CMK (cell line): ENCODE results near the gene EDN2.

Source experiments
- DNase-seq: peaks from one replicate; pipeline ENCODE4 v3.0.0-alpha.2; 2010; ENCODE audit warnings: low read depth

Gene EDN2

DNA sequence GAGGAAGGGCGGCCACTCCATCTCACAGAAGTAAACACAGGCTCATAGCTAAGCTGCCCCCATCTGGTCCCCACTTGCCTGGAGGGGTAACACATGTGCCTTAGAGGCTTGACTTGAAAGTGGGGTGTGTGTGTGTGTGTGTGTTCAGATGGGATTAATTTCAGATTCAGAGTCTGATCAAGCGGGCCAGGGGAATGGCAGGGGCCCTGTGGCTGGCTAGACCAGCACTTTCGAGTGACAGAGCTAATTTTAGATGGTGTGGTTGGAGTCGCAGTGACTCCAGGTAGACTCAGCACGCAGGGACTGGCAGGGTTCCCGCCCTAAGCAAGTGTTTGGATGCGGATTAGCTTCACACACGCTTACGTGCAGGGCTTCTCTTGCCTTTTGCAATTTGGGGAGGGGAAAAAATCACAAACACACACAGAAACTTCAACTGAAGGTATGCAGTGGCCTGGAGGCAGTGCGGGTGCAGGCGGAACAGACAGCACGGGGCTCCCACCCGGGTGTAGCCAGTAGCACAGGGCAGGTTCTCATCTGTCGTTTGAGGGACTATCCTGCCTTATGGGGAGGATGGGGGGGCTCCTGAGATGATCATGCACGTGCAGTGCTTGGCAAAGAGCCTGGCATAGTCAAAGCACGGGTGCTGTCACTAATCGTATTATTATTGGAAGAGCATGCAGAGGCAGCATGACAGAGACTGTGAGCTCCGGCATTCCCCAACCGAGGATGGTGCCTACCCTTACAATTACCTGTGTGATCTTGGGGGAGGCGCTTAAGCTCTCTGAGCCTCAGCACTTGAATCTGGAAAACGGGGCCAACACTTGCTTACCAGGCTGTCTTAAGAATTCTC lies 1.3 kb downstream of the EDN2 start:
- DNase-seq: no peak

DNA sequence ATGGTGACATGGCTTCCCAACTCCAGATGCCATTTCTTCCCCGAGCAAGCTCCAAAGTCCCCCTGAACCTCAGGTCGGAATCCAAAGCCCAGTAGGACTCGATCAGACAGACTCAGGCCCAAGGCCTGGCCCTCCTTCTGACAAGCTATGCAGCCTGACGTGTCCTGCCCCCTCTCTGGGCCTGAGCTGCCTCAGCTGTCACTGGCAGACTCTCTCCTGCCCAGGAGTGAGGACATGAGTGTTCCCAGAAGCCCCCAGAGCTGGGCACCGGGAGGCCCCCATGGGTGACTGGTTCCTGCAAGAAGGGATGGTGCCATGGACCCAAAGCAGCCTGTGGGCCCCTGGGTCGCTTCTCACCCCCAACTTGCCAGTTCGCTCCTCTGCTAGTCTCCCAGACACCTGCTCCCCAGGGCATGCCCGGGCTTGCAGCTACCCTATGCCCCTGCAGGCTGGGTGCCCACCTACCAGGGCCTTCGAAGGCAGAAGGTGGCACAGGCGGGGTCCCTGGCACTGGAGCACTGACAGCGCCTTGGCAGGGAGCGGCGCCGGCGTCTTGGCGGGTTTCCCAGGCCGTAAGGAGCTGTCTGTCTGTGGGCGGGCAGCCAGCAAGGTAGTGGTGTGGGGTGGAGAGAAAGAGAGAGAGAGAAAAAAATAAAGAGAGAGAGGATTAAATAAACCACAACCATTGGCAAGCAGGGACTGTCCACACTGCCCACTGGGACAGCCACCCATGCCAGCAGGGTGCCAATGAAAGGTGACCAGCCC lies 2.3 kb downstream of the EDN2 start:
- no peak for DNase-seq

DNA sequence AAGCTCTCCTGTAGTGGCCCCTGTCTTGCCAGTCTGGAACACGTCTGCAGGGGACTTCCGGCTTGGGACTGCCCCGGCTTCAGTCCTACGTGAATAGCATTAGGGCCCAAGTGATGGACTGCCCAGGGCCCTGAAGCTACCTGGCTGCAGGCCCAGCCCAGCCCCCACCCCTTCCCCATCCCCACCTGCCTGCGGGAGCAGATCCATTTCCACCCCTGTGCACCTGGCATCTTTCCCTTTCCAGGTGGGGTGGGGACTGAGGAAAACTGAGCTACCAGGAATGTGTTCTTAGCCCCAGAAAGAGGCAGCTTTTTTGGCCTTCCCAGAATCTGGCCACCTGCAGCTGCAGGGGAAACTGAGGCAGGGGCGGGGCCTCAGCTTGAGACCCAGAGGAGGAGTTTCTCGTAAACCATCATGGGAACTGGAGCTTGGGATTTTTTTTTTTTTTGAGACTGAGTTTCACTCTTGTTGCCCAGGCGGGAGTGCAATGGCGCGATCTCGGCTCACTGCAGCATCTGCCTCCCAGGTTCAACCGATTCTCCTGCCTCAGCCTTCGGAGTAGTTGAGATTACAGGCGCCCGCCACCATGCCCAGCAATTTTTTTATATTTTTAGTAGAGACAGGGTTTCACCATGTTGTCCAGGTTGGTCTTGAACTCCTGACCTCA lies 3.2 kb downstream of the EDN2 start:
- DNase-seq: no peak

DNA sequence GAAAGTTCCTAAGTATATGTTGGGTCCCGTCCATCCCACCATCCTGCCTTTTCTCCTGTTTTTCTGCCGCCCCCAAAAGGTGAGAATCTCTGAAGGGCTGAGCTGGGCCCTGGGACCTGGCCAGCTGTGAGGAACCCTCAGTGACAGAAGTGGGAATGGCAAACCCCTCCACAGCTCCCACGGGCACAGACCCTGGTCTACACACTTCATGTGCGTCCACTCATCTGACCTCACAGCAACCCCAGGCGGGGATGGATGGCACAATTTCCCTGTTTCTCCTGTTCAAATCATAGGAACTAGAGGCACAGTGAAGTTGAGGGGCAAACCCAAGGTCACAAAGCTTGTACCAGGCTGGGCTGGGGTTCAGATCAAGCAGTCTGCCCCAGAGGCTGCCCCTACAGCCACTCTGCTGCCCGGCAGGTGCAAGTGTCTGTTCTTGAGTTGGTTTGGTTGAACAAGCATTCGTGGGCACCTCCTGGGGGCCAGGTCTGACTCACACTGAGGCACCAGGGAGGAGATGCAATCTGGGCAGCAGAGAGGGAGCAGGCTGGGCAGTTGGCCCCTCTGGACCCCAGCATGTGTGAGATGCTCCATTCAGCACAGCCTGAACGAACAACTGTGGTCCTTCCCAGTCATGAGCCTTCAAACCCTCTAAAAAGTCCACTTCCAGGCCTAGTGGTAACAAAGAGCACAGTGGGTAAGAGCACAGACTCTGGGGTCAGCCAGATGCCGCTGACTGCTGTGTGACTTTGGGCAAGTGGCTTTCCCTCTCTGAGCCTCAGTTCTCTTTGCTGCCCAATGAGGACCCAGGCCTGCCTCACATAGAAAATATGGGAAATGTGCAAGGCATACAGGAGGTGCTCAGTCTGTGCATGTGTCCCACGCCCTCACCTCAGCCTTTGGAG lies 4.0 kb downstream of the EDN2 start:
- no peak for DNase-seq

DNA sequence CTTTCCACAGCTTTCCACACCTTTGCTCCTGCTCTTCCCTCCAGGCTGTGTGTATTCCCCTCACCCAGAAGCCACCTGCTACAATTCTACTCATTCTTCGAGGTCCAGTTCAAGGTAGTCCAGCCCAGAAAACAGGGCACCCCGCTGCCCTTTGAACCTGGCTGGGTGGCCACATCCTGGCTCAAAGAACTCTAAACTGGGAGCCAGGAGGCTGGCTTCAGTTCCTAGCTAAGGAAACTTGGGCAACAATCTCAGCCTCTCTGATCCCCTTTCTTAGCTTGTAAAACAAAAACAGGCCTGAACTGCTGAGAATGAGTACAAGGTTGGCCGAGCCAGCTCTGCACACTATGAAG lies 4.7 kb downstream of the EDN2 start:
- DNase-seq: no peak

DNA sequence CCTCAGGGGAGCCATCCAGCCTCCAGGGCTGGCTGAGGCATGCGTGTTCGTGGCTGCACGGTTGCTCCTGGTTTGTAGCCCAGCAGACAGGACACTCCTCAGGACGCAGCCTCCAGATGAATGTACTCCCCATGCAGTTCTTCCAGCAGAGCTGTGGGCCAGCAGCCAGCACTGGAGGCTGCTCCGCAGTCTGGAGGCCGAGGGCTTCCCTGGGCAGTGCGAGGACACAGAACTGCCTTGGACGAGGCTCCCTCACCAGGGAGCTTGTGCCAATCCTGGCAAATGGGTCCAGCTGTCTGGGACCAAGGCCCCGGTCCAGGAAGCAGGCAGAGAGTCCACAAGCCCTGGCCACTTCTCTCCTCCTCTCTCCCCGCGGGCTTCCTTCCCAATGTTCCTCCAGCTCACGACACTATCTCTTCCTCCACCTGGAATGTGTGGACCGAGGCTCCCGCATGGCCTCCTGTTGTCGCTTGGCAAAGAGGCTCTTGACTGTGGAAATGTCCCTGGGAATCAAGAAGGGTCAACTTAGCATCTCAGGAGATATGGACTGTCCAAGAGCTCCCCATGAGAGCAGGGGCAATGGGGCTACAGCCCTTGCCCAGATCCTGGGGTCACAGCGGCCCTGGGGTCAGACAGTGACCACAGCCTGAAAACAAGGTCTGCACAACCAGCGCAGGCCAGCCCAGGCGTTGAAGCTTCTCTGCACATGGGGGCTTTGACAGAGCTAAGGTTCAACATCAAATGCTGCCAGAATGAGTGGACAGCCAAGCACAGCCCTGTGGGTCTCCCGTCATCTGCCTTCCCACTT lies 5.3 kb downstream of the EDN2 start:
- no peak for DNase-seq

DNA sequence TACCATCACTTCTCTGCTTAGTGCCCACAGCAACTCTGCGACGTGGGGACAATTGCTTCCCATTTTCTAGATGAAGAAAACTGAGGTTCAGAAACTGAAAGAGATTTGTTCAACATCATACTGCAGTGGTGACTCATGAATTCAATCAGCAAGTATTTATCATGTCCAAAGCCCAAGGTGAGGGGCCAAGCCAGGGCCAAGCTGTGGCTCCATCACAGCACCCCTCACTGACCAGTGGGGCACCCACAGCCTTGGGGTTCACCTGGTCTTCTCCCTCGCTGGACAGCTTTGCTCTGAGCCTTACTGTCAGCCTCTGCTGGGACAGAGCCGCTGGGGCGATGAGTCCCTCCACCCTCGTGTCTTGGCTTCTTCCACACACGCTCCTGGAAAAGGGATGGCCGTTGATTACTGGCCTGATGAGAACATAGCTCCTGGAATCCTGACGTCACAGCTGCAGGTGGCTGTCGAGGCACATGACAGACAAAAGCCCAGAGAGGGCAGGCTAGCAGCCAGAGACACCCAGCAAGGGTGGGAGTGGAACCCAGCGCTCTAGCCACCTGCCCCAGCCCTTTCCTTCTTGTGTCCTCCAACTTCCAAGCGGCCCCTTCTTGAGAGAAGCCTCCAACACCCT lies 6.2 kb downstream of the EDN2 start:
- no peak for DNase-seq

DNA sequence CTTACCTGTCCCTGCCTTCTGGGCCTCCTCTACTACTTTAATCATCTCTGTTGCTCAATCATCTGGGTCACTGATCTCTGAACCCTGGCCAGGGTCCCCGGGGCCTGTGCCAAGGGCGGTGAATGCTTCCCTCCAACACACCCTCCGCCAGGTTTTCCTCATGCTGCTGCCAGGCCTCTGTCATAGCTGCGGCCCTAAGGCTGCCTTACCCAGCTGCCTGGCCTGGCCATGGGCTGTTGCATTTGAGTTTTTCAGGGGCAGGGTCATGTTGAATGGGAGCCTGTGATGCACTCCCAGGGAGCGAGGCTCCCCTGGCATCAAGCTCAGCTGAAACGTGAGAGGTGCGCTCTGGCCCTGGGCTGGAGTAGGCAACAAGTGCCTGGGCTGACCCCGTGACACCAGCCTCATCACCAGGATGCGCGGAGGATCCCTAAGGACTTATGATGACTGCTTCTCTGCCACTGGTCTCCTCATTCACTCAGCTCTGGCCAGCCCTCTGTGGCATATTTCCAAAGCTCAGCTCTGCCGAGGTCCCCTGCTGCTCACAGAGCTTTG lies 7.6 kb downstream of the EDN2 start:
- no peak for DNase-seq

DNA sequence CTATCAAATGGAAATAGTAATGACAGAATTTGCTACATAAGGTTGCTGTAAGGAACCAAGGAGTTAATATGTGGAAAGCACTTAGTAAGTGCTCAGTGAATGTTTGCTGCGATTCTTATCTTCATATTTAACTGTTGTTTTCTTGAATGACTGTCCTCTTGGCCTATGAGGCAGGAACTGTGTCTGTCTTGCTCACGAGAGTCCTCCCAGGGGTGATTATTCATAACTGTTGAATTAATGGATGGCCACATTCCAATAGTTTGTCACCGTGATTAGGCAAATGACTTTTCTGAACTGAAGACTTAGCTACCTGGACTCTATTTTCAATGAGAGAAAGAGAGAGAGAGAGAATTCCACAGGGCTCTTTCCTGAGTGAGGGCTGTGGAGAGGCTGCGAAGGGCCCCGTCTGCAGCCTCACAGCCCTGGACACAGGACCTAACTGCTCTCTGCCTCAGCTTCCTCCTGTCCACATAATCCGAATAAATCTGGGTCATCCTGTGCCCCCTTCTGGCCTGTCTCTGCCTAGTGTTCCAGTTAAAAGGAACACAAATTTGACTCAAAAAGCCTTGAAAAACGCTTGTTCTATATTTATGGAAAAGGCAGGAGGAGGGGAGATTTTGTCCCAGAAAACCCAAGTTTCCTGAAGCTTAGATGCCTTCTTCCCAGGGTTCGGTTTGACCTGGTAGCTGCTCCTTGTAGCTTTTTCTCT lies 8.5 kb downstream of the EDN2 start:
- DNase-seq: no peak

DNA sequence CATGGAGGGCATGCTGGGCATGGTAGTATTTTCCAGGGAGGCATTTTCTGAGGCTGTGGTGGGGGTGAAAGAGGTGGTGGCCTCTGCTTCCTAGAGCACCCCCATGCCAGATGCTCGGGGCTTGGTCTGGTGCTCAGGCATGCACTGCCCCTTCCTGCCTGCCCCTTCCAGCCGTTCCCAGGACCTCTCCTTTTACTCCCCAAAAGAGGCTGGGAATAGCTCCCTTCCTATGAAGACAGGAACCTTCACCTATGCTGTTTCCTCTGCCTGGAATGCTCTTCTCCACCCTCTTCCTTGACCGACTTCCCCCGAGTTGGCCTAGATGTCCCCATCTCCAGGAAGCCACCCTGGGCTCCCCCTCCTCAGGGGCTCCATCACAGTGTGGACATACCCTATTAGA lies 9.1 kb downstream of the EDN2 start:
- DNase-seq: no peak

DNA sequence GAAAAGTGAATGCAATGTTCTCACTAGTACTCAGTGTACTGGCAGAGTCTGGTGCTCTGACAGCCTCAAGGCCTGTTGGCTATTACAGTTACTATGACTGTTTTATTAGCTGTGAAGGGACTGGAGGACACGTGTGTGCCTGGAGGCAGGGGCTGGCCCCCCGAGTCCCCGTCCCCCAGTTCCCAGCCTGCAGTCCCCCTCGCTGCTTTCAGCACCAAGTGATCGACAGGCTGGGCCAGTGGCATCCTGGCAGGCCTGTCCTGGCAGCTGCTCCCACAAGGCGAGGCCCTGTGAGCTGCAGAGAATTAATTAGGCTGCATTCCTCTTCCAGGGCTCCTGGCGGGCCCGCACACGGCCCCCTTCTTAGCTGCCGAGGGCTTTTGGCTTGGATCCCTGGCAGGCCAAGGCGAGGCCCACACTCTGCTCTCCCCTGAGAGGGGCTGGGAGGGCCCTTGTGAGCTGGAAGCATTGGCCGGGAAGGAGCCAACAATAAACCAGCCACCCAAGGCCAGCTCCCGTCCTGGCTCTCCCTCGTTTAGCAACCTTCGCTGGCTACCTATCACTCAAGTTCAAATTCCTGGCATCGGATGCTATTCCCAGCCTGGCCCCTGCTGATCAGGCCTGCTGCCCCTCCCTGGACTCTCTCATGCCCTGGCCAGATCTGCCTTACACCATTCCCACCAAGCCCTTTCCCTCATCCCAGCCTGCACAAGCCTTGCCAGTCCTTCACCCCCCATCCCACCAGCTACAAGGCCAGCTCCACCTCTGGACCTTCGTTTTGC lies 9.8 kb downstream of the EDN2 start:
- no peak for DNase-seq

DNA sequence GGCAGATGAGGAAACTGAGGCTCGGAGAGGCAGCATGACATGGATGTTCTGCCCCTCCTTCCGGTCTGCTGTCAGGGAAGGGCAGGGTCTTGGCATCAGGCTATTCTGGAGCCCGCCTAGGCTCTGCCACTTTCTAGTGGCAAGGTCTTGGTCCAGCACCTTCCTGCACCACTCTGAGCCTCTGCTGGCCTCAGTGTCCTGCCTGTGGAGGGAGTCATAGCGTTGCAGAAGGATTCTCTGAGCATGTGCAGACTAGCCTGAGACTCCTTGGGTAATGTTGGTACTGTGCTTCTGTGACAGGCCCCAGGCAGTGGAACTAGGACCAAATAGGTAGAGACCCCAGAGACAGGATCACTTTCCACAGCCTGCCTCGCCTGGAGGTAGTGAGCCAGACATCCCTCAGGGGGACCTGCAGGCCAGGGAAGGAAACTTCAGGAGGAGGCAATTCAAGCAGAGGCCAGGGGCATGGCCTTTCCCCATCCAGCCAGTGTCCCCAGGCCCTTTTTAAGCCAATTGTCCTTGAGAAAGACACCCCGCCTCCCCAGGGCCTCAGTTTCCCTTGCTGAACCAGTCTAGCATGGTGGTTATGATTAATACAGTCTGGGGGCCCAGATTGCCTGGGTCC lies 10.6 kb downstream of the EDN2 start:
- no peak for DNase-seq

DNA sequence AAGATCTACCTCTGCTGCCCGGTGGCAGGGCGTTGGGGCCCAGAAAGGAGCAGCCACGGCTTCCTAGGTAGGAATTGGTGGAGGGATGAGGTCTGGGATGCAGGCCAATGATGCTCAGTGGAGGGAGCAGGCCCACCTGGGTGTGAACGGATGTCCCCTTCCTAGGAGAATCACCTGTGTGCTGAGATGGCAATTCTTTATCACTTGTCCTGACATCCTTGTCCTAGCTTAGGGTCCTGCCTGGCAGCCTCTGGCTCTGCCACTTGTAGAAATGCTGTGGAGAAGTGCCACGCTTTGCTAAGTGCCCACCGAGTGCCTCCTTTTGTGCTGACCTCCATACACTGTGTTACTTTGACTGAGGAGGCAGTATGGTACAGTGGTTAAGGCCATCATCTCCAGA lies 12.8 kb downstream of the EDN2 start:
- no peak for DNase-seq

DNA sequence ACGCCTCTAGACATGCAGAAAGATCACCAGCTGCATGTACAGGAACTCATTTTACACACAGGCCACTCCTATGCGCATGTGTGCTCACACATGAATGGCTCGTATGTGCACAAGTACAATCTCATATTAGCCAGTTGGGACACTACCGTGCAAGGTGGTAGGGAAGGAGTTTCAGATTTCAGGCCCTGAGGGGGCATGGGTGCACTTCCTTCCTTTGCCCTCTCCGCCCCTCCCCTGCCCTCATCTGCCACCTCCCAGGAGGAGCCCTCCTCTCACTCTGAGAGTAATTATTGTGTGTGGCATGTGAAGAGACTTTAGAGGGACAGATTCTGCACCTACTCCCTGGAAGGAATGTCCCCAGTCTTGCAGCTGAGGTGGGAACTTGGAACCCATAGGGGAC lies 14.8 kb downstream of the EDN2 start:
- no peak for DNase-seq

DNA sequence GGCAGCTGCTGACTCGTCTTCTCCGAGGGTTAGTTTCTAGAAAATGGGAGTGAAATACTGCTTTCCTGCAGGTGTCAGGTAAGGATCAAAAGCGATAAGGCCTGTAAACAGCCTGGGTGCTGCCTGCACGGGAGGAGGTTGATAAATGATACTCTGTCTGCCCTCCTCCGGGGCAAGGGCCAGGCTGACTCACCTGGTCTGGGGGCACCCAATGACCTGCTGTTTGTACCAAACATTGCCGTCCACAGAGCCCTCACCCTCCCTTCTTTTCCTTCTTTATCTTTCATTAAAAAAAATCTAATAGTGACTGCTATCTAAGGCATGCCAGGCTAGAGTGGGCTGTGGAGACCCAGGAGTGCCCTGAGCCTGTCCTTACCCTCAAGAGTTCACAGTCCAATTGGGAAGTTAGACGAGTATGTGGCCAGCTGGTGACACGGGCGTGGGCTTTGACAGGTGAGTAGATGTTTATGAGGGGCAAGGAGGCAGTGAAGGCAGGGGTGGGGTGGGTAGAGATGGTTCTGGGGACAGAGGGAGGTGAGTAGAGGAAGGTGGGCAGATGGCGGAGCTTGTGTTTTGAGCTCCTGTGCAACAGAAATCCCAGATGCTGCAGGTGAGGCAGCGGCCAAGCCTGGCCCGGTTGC lies 16.2 kb downstream of the EDN2 start:
- no peak for DNase-seq

DNA sequence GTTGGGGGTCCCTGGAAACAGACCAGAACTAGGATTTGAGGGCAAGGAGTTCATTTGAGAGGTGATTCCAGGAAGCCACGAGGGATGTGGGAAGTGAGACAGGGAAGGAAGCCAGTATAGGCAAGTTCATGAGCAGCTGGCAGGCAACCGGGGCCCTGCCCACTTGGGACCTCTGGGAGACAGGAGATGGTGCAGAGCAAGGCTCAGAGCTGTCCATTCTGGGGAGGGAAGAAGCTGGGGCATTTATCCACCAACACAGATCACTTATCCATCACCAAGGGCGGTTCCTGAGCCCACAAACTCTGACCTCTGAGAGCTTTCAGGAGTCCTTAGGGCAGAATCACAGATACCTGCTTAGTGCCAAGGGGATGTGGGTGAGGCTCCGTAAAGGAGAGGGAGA lies 16.8 kb downstream of the EDN2 start:
- DNase-seq: no peak

DNA sequence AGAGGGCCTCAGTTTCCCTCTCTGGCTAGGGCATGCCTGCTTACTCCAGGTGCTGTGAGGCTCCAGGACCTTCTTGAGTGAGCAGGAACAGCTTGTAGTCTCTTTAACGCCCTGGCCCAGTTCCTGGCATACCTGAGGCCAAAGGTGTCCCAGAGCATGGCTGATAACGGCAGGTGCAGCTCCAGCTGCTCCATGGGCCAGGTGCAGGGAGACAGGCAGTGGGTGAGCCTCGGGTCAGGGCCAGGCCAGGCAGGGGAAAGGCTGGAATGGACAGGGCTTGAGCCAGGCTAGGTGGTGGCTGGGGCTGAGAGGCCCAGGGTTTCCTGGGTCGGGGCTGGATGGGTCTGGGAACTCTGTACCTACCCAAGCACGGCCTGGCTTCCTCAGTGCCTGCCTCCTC lies 18.3 kb downstream of the EDN2 start:
- no peak for DNase-seq

DNA sequence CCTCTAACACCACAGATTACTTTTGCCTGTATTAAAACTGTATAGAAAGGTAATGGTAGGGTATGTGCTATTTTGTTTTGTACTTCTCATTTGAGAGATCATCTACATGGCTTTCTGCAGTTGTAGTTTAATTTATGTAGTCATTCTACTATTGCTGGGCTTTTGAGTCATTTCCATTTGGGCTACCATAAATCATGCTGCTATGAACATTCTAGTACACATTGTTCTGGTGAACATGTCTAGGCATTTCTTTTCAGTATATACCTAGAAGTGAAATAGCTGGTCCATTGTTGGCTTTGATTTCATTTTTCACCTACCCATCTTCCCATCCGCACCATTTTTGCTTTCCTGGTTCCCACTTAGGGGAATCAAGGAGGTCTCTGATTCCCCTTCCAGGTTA lies 18.7 kb downstream of the EDN2 start:
- no peak for DNase-seq
